ENCODE data around the gene GTF2H4.

Gene GTF2H4

GRCh38 chr6:30885999-30886896, 21.8 kb upstream of the GTF2H4 start:
- Mint-ChIP-seq H3K9me3 (no peaks in the 10 kb centered on the region), H3K27ac (peak overlapping the region; percentile 97), H3K27me3 (ENCODE audit: low read depth, poor library complexity) (peaks cover 9% of the 10 kb centered on the region), H3K36me3 (ENCODE audit: low read depth) (peaks cover 22% of the 10 kb centered on the region), H3K4me1 (peaks cover 77% of the 10 kb centered on the region), H3K4me3 (peak overlapping the region; percentile 86)
- DNase-seq: peak; percentile 72
- no peak for TF ChIP-seq CTCF (IDR thresholded peaks at IDR 0.05)

- no peaks in the 10 kb centered on the region for H3K9me3 Mint-ChIP-seq
- peak overlapping the region; percentile 86 for H3K4me3 Mint-ChIP-seq
- no peak for DNase-seq
- peaks cover 71% of the 10 kb centered on the region for H3K4me1 Mint-ChIP-seq
- peaks cover 8% of the 10 kb centered on the region for H3K27me3 Mint-ChIP-seq (ENCODE audit: low read depth, poor library complexity)
- H3K36me3 Mint-ChIP-seq (ENCODE audit: low read depth): peaks cover 22% of the 10 kb centered on the region
- peak overlapping the region; percentile 28 for H3K27ac Mint-ChIP-seq
- no peak for TF ChIP-seq CTCF (IDR thresholded peaks at IDR 0.05)
Observed at GRCh38 chr6:30886897-30887255, 21.1 kb upstream of the GTF2H4 start.

DNA sequence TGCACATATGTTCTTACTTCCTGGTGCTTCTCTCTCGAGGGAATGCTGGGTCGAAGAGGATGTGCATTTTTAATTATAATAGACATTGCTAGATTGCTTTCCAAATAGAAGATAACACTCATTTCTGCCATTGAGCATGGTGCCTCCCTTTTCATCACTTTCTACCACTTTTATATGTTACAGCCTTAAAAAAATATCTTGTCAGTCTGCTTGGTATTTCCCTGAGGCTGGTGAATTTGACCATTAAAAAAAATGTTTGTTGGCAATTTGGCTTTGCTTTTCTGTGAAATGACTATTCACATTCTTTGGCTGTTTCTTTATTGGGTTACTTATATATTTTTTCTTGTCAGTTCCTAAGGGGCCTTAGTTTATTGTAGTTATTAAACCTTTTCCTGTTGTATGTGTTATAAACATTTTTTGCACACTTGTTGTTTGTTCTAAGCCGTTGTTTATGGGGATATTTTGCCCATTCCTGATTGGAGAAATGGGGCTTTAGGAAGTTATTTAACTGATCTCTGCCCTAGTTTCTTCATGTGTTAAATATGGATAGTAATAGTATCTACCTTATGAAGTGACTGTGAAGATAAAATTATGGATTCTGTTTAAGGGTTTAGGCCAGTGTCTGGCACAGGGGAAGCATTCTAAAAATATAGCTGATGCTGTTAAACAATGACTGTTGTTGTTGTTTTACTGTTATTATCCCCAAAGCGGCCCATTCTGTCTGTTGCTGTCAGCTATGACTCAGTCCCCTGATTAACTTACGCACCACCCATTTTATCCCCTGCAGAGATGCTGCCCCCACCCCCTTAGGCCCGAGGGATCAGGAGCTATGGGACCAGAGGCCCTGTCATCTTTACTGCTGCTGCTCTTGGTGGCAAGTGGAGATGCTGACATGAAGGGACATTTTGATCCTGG, 19.8 kb upstream of the GTF2H4 start:
- H3K4me1 Mint-ChIP-seq: peaks cover 66% of the 10 kb centered on the region
- H3K27me3 Mint-ChIP-seq (ENCODE audit: low read depth, poor library complexity): peaks cover 8% of the 10 kb centered on the region
- no peak for DNase-seq
- no peaks in the 10 kb centered on the region for H3K9me3 Mint-ChIP-seq
- peak overlapping the region; percentile 47 for H3K4me3 Mint-ChIP-seq
- H3K27ac Mint-ChIP-seq: no peak overlapping the region
- TF ChIP-seq CTCF (IDR thresholded peaks at IDR 0.05): no peak
- H3K36me3 Mint-ChIP-seq (ENCODE audit: low read depth): peaks cover 30% of the 10 kb centered on the region

DNA sequence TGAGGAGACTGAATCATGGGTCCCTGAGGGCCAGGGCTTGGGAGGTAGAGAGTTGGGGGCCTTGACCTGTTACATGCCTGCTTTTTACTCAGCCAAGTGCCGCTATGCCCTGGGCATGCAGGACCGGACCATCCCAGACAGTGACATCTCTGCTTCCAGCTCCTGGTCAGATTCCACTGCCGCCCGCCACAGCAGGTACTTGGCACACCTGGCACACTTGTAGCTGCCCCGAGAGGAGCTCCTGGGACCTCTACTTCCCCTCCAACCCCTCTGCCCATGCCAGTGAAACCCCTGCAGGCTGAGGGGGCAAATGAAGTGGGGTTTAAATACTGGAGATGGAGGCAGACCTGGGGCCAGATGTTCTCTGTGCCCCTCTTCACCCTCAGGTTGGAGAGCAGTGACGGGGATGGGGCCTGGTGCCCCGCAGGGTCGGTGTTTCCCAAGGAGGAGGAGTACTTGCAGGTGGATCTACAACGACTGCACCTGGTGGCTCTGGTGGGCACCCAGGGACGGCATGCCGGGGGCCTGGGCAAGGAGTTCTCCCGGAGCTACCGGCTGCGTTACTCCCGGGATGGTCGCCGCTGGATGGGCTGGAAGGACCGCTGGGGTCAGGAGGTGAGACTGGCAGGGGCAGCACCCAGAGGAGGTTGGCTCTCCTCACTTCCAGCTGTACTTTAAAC, 19.1 kb upstream of the GTF2H4 start:
- no peak for TF ChIP-seq CTCF (IDR thresholded peaks at IDR 0.05)
- DNase-seq: no peak
- Mint-ChIP-seq H3K4me1 (peaks cover 59% of the 10 kb centered on the region), H3K4me3 (no peak overlapping the region), H3K27ac (no peak overlapping the region), H3K9me3 (no peaks in the 10 kb centered on the region), H3K27me3 (ENCODE audit: low read depth, poor library complexity) (peaks cover 8% of the 10 kb centered on the region), H3K36me3 (ENCODE audit: low read depth) (peaks cover 30% of the 10 kb centered on the region)

GRCh38 chr6:30889496-30889885, 18.5 kb upstream of the GTF2H4 start:
- no peak for TF ChIP-seq CTCF (IDR thresholded peaks at IDR 0.05)
- H3K36me3 Mint-ChIP-seq (ENCODE audit: low read depth): peaks cover 35% of the 10 kb centered on the region
- H3K27me3 Mint-ChIP-seq (ENCODE audit: low read depth, poor library complexity): peaks cover 8% of the 10 kb centered on the region
- no peak overlapping the region for H3K4me3 Mint-ChIP-seq
- H3K4me1 Mint-ChIP-seq: peaks cover 59% of the 10 kb centered on the region
- H3K27ac Mint-ChIP-seq: peak overlapping the region; percentile 86
- H3K9me3 Mint-ChIP-seq: no peaks in the 10 kb centered on the region
- no peak for DNase-seq

Data from nephron progenitor cell (in vitro differentiated cells).